CD4-positive, alpha-beta T cell treated with Interleukin-15 for 4 hours (primary cell): ENCODE results near the gene FBXO2.
A peak's percentile ranks its signal among the peaks of the same experiment; 100 is the strongest.

Experiments used
- DNase-seq: peaks from one replicate; pipeline ENCODE4 v3.0.0-alpha.2; 2020; ENCODE audit warnings: low spot score

The FBXO2 gene

GRCh38 chr1:11682287-11682771 lies 28.1 kb upstream of the FBXO2 start:
- DNase-seq: no peak

- DNase-seq: peak; percentile 85
These were observed 27.0 kb upstream of the FBXO2 start, which contains the start of gene MAD2L2 for GRCh38 chr1:11681071-11681771. Gene MAD2L2 (minus strand): TSS chr1:11681148. CDS start chr1:11680601, 547 bp downstream.

GRCh38 chr1:11680270-11681070 lies 26.2 kb upstream of the FBXO2 start:
- no peak for DNase-seq

DNA sequence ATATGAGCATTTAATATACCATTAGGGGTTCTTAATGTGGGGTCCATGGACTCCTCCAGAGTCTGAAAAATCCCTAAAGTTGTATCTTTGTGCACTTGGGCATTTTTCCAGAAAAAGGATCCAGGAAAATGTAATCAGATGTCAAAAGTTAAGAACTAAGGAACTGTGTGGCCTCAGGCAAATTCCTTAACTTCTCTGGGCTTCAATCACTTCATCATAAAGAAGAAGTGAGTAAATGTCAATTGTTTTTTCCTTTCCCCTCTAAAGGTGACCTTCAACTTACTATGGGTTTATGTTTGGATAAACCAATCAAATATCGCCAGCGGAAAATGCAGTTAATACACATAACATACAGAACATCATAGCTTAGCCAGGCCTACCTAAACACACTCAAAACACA lies 24.2 kb upstream of the FBXO2 start:
- DNase-seq: no peak

DNA sequence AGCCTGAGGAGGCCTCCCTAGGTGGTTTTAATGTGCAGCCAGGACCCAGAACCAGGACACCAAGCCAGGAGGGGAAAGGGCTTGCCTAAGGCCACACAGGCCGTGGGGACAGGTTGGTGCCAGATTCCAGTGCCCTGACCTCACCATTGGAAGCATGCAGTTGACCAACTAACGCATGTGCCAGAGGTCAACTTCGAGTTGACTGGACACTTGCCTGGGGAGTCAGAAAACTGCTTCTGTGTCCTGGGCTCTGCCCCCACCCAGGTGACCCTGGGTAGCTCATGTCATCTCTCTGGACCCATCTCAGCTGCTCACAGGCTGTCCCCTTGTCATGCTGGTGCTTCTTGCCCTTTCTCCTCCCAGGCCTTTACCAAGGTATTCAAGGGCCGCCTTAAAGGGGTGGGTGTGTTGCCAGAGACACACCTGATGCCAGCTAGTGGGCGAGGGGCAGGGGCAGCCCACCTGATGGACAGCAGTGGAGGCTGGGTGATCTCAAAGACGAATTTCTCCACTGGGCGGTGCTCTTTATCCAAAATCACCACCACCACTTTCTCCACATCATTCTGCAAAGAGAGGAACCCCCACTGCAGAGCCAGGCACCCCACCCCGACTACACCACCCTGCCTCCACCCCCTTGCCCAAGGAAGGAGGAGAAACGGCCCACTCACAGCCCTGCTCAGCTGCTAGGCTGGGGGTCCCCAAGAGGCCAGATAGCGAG lies 22.3 kb upstream of the FBXO2 start:
- no peak for DNase-seq

GRCh38 chr1:11675325-11675724 lies 21.1 kb upstream of the FBXO2 start:
- DNase-seq: no peak

GRCh38 chr1:11674488-11674887 lies 20.3 kb upstream of the FBXO2 start:
- DNase-seq: no peak

DNA sequence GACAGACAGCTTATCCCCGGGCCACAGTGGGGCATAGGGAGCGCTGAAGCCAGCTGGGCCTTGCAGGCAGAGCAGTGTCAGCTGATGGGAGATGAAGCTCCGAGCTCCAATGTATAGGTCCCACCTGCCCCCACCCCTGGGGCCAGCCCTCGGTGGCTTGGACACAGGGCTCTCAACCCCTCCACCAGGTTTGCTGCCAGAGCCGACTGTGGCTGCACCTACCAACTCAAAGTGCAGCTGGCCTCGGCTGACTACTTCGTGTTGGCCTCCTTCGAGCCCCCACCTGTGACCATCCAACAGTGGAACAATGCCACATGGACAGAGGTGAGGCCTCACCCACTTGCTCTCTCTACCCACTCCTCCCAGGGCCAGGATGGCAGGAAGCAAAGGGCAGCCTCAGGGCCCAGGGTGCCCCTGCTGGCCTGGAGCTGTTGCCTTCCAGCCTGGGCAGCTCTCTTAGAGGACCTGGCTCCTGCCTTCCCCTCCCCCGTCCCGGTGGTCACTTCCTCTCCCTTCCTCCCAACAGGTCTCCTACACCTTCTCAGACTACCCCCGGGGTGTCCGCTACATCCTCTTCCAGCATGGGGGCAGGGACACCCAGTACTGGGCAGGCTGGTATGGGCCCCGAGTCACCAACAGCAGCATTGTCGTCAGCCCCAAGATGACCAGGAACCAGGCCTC lies 19.0 kb upstream of the FBXO2 start:
- DNase-seq: no peak

GRCh38 chr1:11671544-11672286 lies 17.5 kb upstream of the FBXO2 start:
- DNase-seq: no peak

GRCh38 chr1:11671205-11671543 lies 16.9 kb upstream of the FBXO2 start:
- DNase-seq: no peak

GRCh38 chr1:11670747-11671146 lies 16.5 kb upstream of the FBXO2 start:
- DNase-seq: no peak

- no peak for DNase-seq
These were observed 14.3 kb upstream of the FBXO2 start for GRCh38 chr1:11668516-11668915.

DNA sequence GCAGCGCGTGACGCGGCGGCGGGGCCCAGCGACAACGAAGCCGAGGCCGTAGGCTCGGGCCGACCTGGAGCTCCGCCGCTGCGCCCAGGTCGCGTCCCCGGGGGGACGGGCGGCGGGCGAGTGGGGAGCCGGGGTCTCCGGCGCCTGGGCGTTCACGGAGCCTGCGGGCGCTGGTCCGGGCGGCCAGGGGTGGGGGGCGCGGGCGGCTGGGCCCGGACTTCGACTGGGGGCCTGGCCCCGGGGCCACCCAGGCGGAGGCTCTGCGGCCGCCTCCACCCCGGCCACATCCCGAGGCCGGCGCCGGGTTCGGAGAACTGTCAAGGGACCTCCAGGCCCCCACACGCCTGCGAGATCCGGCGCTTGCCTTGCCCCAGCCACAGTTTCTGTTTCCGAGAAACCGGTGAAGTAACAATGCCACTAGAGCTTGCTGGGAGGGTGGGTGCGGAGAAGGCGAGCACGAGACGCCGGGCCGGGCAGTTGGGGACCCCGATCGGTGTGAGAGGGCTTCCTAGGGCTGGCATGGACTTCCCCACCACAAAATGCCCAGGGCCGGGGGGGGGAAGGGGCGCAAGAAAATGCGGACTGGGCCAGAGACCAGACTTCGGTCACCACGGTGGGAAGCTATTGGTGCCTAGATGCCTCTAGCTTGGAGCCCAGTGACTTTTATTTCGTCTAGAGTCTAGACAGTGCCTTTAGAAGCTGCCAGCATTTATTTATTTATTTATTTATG lies 10.3 kb upstream of the FBXO2 start:
- DNase-seq: peak; percentile 74

- DNase-seq: no peak
These were observed 6.9 kb upstream of the FBXO2 start for GRCh38 chr1:11661103-11661502.

DNA sequence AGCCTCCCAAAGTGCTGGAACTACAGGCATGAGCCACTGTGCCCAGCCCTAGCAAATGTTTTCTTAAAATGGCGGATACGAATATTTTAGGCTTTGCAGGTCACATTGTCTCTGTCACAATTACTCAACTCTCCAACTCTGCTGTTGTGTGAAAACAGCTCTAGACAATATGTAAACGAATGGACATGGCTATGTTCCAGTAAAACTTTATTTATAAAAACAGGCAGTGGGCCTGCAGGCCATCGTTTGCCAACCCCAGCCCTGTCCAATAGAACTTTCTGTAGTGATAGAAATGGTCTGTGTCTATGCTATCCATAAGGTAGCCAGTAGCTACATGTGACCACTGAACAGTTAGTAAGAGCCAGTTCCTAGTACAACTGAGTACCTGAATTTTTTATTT lies 5.5 kb upstream of the FBXO2 start:
- no peak for DNase-seq

DNA sequence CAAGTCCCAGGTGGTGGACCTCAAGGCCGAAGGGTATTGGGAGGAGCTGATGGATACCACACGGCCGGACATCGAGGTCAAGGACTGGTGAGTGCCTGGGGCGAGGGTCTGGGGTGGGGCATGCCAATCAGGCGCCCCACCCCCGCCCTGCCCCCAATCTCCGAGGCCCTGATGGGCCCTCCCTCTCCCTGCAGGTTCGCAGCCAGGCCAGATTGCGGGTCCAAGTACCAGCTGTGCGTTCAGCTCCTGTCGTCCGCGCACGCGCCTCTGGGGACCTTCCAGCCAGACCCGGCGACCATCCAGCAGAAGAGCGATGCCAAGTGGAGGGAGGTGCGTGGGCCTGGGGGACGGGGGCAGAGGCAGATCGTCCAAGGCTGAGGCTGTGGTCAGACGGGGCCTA lies 4.3 kb upstream of the FBXO2 start:
- DNase-seq: no peak

GRCh38 chr1:11657654-11658053 lies 3.4 kb upstream of the FBXO2 start:
- DNase-seq: no peak

DNA sequence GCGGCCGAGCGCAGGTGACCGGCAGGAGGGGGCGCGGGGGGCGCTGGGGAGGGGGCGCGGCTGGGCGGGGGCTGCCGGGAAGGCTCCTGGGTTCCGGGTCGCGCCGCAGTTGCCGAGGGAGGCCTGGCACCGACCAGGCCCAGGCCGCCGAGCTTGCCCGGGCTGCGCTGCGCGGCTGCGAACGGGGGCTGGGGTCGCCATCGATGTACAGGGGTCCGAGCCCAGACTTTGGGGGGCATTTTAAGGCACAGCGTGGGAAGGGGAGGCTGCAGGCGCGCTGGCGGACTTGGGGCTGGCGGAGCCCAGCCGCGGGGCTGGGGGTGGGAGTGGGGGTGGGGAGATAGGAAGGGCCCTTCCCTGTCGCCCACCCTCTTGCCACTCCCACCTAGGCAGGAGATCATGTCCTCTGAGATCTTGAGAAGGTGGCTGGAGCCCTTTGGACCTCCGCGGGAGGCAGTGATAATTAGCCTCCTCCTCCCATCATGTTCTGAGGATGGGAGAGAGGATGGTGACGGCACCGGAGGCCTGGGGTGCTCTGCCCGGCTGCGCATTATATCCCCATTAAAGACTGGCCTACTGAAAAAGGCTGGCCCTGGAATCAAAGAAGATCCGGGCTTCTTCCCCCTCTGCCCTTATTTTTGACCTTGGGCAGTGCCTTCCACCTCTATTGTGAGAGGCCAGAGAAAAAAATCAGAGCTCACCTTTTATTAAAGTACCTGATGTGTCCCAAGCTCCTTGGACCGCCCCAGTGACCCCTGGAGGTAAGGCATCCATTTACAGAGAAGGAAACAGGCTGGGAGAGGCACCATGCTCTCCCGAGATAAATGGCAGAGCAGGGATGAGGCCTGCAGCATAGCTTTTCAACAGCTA lies 945 bp upstream of the FBXO2 start:
- DNase-seq: no peak

DNA sequence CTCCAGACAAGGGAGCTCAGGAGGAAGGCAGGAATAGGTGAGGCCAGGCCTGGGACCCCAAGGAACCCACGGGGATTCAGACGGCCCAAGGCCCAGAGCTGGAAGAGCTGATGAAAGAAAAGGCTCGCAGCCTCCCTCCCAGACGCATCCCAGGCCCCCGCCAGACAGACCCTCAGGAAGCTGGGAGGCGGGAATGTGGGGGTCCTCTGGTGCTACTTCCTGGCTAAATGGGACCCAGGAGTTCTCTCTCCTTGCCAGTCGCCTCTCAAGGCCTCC lies 430 bp downstream of the FBXO2 start:
- no peak for DNase-seq
